ACHN (cell line): ENCODE data around the gene CRADD.
"Not testable (repeated sequence)": the region's sequence is repeated elsewhere in the genome, so short reads cannot be mapped to it uniquely, and the experiment has no call there.

Experiments used
- DNase-seq: peaks from one replicate; pipeline ENCODE4 v3.0.0-alpha.2; 2015
- in situ Hi-C: cut with HindIII; loops from 2 replicates; pipeline ENCODE4 v1.10.0; 2017; ENCODE audit warnings: low sequenced_read_pairs, low pct_ligation_motif_present, low pct_unique_long_range_greater_than_20kb

CRADD gene

DNA sequence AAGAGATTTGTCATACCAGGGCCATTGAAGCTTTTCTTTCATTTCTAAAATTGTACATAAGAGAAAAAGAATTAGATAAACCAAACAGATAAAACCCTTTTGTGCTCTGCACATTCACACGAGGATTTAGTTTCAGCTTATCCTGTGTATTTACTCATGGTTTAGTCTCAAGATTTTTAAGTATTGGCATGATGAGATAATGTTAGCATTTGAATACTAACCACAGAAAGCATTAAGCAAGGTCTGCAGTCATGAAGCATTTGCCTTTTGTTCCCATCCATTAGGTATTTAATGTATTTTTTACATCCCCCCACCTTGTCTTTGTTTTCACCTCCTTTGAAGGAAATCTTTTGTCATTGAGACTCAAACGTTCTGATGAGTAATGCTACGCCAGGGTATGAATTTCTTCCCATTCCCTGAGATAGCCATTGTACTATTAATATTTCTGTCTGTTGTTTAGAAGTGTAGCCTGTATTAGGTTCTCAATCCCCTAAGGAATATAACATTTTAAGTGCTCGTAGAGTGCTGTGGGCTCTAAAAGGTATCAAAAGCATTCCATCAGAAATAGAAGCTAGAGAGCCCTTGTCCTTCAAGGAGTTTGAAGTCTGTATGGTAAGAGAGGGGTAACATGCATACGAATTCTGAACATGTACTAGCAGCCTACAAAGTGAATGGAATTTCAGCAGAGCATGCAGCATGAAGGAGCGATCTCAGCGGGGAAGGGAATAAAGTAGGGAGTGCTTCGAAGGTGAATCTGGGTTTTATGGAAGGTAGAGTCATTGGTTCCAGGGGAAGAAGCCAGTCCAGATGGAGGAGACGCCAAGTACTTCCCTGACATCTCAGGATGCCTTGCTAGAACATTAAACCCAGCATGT, 22.3 kb downstream of the CRADD start:
- in situ Hi-C loops, result no loop called here
- no peak for DNase-seq

DNA sequence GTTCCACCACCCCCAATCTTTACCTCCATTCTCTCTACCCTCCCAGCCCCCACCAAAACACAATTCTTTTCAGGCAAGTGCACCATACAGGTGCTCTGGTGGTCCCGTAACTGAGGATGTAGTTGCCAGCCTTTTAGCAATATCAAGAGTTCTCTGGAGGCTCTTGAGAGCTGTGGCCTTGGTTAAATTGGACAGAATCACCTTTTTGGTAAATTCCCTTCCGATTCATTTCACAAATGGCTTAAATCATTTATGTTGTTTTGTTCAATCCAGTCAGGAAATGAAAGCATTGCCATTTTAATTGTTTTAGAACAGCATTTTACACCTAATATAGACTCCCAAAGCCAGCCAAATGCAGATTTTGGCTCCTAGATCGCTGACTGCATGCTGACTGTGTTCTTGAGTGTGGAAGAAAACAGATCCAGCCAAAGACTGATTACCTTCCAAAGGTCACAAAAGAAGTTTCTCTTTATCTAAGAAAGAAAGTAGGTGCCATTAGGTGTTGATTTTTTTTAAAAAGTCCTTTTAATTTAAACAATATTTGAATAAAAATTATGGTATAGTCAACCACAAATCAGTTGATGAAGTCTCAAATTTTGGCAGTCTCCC, 25.6 kb downstream of the CRADD start:
- in situ Hi-C loops, result no loop called here

DNA sequence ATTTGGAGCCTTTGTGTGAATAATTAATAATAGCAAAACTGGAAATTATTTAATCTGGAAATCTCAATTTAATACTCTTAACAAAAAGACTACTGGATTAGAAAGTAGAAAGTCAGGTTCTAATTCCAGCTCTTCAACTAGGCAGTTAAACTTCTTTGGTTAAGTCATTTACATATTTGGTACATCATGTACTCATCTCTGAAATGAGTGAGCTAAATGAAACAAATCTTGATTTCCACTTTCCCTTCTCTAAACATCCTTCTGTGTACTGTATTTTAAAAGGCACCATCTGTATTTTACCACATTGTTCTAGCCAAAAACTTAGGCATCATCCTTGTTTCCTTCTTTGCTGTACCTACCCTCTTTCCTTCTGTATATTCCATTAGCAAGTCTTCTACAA, 26.9 kb downstream of the CRADD start:
- no peak for DNase-seq
- in situ Hi-C loops, result no loop called here

More for the DNA sequence above, 25.6 kb downstream of the CRADD start:
- no peak for DNase-seq

DNA sequence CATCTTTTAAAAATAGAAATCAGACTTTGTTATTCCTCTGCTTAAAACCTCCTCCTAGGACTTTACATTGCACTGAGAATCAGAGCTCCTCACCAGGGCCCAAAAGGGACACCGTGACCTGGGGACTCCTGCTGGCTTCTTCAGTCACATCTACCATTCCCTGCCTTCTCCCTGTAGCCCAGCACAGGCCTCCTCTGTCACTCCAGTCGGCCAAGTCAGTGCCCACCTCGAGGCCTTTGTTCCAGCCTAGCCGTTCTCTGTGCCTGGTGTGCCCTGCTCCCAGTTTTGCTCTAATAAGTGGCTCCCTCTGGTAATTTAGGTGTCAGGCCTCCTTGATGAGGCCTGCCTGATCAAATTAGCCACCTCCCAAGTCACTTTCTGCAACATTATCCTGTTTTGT, 27.4 kb downstream of the CRADD start:
- no peak for DNase-seq
- in situ Hi-C loops, result no loop called here

DNA sequence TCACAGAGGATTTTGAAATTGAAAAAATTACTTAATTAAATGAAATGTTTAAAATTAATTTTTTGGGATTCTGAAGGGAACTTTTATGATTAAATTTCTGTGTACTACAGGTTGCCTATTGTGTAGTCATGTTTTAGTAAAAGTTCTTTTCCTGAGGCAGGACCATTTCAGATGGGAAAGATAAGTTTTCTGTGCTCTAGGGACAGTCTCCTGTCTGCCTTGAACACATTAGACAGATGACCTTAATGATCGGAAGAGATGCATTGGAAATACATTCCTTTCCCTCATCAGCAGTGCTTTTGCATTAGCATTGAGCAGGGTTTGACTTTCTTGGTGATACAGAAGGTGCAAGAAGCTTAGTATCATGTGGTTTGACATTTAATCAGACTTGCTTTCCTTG, 28.1 kb downstream of the CRADD start:
- in situ Hi-C loops, result no loop called here
- no peak for DNase-seq

DNA sequence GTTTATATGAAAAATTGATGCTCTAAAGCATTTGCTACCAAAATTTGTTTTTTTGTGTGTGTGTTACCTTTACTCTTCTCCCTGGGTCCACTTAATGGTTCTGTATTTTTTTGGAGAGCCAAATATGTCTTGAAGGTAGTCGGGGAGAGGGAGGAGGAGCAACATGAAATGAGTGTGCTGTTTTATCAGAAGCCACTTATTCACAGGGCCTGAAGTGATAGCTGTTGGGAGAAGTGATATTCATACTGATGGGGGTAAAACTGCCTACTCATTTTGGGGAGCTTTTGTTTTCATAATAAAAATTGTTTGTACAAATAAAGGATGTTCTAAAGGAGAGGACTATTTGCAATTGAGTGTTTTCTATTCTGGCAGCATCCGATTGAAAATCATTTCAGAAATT, 29.2 kb downstream of the CRADD start:
- no peak for DNase-seq
- in situ Hi-C loops, result no loop called here

DNA sequence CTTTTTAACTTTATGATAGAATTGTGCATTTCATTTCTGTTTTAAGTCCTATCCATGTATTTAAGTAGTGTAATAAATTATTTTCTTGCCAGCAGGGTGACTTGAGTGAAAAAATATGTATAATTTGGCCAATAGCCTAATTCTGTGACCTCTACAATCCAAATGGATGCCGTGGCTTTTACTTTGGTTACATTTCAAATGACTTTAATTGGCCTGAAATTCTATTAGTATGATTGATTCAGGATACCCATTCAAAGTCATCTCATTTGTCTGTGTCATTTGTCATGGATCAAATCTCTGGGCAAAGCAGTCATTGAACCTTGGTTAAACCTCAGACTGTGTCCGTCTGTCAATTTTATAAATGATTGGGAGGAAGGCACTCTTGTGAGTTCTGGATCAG, 29.6 kb downstream of the CRADD start:
- in situ Hi-C loops, result no loop called here
- DNase-seq, result no peak

DNA sequence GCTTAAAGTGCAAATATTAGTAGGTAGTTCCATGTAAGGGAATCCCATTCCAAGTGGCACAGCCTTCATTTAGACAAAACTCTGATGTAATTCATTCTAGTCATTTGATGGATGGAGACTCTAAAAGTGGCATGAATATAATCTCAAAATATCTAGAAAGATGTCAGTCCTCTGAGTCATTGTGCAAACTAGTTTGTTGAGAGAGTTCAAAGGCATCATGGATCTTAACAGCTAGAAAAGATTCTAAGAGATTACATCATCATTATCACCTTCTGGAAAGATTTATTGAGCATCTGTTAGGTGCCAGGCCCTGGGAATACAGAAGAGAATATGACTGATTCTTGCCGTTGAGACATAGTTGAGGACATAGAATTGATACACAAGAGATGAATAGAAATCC, 30.7 kb downstream of the CRADD start:
- in situ Hi-C loops, result no loop called here
- no peak for DNase-seq

DNA sequence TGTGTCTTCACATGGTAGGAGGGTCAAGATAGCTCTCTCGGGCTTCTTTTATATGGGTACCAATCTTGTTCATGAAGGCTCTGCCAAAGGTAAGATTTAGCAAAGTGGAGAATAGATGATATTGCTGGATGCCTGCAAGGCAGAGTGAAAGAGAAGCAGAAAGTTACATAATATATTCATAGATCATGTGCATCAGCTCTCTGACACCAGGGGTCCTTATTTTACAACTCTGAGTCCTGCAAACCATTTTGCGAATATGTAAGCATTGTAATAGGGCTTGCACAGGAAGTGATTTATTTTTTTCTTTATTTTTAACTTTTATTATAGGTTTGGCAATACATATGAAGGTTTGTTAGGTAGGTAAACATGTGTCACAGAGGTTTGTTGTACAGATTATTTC, 31.8 kb downstream of the CRADD start:
- no peak for DNase-seq
- in situ Hi-C loops, result no loop called here

DNA sequence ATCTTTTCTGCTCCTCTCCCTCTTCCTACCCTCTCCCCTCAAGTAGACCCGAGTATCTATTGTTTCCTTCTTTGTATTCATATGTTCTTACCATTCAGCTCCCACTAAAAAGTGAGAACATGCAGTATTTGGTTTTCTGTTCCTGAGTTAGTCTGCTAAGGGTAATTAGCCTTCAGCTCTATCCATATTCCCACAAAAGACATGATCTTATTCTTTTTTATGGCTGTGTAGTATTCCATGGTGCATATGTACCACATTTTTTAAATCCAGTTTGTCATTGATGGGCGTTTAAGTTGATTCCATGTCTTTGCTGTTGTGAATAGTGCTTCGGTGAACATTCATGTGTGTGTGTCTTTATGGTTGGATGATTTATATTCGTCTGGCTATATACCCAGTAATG, 32.2 kb downstream of the CRADD start:
- no peak for DNase-seq
- in situ Hi-C loops, result no loop called here

DNA sequence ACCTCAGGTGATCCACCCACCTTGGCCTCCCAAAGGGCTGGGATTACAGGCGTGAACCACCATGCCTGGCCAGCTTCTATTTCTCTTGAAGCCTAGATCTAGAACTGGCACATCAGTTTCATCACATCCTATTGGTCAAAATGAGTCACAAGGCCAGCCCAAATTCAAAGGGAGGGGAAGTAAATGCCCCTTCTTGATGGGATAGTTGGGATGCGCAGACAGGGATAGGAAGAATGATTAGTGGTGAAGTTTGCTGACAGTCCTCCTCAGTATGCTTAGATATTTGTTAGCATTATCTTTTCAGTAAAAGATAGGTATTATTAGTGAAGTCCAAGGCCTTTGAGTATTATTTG, 33.4 kb downstream of the CRADD start:
- DNase-seq, result no peak
- in situ Hi-C loops, result no loop called here

DNA sequence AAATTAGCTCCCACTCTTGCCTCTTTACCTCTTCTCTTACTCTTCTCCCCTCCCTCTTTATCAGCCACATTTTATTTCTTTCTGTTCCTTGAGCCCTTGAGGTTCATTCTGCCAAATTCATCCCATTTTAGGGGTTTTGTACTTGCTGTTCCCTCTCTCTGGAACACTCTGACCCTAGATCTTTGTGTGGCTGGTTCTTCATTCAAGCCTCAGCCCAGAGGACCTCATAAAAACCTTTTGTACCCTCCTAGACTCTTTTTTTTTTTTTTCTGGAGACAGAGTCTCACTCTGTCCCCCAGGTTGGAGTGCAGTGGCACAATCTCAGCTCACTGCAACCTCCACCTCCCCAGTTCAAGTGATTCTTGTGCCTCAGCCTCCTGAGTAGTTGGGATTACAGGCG, 34.3 kb downstream of the CRADD start:
- DNase-seq, in situ Hi-C loops: not testable (repeated sequence)

DNA sequence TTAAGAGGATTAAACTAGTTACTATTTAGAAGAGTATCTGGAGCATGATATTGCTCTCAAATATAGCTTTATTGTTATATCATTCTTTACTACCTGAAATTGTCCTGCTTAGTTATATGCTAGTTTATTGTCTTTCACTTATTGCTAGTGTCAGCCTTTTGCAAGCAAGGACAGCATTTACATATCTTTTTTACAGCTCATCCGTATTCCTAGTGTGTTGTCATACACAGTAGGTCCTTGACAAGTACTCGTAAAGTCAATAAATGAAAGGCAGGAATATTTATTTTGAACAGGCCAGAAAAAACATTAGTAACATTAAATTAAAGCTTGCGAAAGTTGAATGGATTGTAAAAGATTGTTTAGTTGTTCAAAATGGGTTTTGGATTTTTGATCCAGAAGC, 35.0 kb downstream of the CRADD start:
- no peak for DNase-seq
- in situ Hi-C loops, result no loop called here

DNA sequence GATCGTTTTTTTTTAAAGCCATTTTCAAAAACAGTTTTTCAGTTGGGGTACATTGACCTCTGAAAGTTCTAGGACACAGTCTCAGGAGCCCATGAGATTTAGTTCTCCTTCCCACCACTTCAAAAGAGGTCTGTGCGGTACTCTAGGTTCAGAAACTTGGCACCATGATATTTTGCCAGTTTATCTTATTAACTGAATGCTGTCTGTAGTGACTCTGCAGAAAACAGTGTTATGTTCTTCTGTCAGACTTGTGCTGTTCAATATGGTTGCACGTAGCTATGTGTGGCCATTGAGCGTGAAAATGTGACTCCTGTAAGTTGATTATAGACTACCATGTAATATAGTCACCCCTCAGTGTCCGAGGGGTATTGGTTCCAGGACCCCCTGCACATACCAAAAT, 35.9 kb downstream of the CRADD start:
- DNase-seq, result no peak
- in situ Hi-C loops, result no loop called here

DNA sequence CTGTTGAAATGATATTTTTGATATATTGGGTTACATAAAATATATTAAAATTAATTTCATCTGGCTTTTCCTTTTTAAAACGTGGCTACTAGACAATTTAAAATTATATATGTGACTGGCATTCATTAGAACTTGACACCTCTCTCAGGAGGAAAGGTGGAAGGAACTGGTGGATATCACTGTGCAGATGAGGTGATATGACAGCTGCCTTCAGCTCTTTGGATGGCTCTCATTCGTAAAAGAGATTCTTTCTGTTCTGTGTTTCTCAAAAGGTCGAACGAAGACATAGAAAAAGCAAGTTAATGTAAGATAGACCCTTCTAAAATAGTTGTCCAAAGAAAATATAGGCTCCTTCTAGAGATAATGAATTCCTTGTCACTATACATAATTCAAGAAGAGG, 36.6 kb downstream of the CRADD start:
- no peak for DNase-seq
- in situ Hi-C loops, result no loop called here

DNA sequence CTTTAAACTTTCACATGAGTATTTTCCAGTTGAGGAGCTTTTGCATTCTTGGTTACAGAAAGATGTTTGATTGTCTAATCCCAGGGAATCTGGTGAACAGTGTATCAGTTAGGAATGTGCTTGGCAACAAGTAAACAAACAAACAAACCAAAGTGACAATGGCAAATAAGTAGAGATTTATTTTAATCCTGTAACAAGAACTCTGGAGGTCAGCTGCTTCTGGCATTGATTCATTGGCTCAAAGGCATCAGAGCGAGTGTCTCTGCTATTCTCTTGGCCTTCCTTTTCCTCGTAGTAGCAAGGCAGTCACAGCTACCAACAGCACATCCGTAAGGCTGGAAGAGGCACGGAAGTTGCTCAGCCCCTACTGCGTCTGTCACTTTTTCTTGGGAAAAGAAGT, 37.2 kb downstream of the CRADD start:
- in situ Hi-C loops, result no loop called here
- DNase-seq, result no peak

DNA sequence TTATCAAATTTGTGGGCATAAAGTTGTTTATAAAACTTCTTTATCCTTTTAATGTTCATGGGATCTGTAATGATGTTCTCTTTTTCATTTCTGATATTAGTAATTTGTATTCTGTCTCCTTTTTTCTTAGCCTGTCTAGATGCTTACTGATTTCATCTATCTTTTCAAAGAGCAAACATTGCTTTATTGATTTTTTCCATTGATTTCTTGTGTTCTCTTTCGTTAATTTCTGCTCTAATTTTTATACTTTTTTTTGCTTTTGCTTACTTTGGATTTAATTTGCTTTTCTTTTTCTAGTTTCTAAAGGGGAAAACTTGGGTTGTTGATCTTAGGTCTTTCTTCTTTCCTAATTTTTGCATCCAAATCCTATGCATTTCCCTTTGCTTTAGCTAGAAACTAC, 42.5 kb downstream of the CRADD start:
- in situ Hi-C loops, result no loop called here
- DNase-seq, result no peak

DNA sequence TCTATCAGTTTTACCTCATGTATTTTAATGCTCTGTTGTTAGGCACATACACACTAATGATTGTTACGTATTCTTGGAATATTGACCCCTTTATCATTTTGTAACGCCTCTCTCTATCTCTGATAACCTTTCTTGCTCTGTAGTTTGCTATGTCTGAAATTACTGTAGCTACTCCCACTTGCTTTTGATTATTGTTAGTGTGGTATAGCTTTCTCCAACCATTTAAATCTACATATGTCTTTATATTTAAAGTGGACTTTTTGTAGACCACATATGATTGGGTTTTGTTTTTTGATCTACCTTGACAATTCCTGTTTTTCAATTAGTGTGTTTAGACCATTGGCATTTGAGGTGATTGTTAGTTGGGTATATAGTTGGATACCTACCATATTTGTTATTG, 43.4 kb downstream of the CRADD start:
- no peak for DNase-seq
- in situ Hi-C loops, result no loop called here

DNA sequence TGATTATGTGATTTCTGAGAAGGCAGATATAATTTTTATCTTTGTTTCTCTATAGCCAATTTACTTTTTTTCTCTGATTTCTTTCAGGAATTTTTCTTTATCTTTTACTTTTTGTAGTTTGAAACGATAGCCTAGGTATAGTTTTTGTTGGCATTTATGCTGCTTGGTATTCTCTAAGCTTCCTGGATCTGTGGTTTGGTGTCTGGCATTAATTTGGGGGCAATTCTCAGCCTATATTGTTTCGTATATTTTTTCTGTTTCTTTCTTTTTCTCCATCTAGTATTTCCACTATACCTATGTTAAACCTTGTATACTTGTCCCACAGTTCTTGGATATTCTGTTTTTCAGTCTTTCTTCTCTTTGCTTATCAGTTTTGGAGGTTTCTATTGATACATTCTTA, 45.0 kb downstream of the CRADD start:
- in situ Hi-C loops, result no loop called here

DNA sequence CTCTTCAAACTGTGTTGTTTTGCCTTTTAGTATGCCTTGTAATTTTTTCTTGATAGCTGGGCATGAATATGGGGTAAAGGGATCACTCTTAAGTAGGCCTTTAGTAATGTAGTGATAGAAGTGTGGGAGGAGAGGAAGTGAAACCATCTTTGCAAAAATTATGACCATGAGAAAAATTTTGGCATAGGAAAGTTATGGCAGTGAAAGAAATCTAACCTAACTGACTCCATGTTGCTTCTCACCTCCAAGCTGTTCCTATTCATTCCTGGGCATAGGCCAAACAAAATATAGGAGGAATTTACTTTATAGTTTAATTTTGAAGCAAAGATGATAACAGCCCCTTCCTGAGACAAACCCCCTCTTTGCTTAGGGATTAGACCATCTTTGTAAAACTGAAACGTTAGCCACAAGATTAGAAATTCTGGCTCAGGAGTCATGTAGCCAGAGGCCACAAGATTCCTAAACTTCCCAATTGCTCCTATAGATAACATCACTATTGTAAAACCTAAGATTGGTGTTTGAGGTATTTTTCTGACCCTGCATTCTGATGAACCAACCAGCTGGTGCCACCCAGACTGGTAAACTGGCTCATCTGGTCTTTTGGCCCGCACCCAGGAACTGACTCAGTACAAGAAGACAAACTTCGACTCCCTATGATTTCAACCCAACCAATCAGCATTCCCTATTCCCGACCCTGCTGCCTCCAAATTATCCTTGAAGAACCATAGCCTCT, 45.8 kb downstream of the CRADD start:
- in situ Hi-C loops, result no loop called here
- DNase-seq, result peak; percentile 44

More for the DNA sequence above, 45.0 kb downstream of the CRADD start:
- DNase-seq, result no peak
